HCT116 (cell line): ENCODE results near the gene SLC39A1. TPM values are rescaled to one million over a fixed set of nuclear protein-coding genes. Genes with fewer than 3 reads are reported as not detected.
A peak's percentile ranks its signal among the peaks of the same experiment; 100 is the strongest.

Source experiments
- ATAC-seq: fragments of 200-7000 bp; cut with Tn5 transposase; 2 replicates; pipeline ENCODE4 v1.9.1; 2020; ENCODE audit warnings: mild to moderate bottlenecking, moderate library complexity
- BruUV-seq: library from RNA; stranded (reverse); fragments of 400-500 nt; replicated peaks from 2 replicates; lab custom pipeline; 2021; lab: Mats Ljungman, UMichigan
- CTCF ChIA-PET: fragments of 300-600 bp; sonication (Branson Sonifier 250); formaldehyde crosslinking; loops from one replicate; lab custom pipeline; 2021; ENCODE audit warnings: antibody characterized with exemption; lab: Charles Lee
- POLR2A ChIA-PET: fragments of 300-600, 350-600 bp; sonication (Branson Sonifier 250); formaldehyde crosslinking; loops from one replicate; lab custom pipeline; 2021; ENCODE audit warnings: antibody characterized with exemption; lab: Charles Lee
- RAD21 ChIA-PET, 2 experiments: fragments of 300-600 bp; sonication (Branson Sonifier 250); formaldehyde crosslinking; loops; one replicate each; lab custom pipeline; 2023; ENCODE audit warnings: low total read pairs in 2 of 2; ENCODE audit not compliant: uncharacterized antibody in 2 of 2, unreplicated experiment in 2 of 2, low non-redundant PET in 1 of 2; lab: Charles Lee
- DNase-seq: peaks from one replicate; pipeline ENCODE4 v3.0.0-alpha.2; 2010; ENCODE audit warnings: low read depth, low spot score
- H2AFZ ChIP-seq: fragments of 200-600 bp; shearing (Covaris generic), sonication (generic); 2 replicates; pipeline ENCODE4 v1.6.1; 2017; ENCODE audit warnings: low read depth, mixed run types, mixed read lengths, antibody characterized with exemption, low read length; ENCODE audit not compliant: poor library complexity, severe bottlenecking
- H3K27ac ChIP-seq: 2 replicates; pipeline ENCODE4 v1.5.1; 2012; ENCODE audit warnings: low read depth, low read length
- H3K27me3 ChIP-seq: fragments of 200-600 bp; sonication (generic); 2 replicates; pipeline ENCODE4 v1.6.1; 2016; ENCODE audit warnings: mixed run types, low read length, mixed read lengths; ENCODE audit not compliant: insufficient read depth
- H3K36me3 ChIP-seq, 2 experiments: fragments of 200-500 bp in 1 of 2; fragments of 200-600 bp in 1 of 2; sonication (Bioruptor generic) in 1 of 2; sonication (generic) in 1 of 2; 2 replicates each; pipeline versions ENCODE4 v1.5.1 to v1.6.1; 2014 to 2016; ENCODE audit warnings: low read length in 2 of 2, inconsistent platforms in 1 of 2, mixed read lengths in 1 of 2, mixed run types in 1 of 2; ENCODE audit not compliant: insufficient read depth in 2 of 2, control insufficient read depth in 1 of 2
- H3K4me1 ChIP-seq, 2 experiments: fragments of 200-600 bp in 1 of 2; sonication (generic) in 1 of 2; 2 replicates each; pipeline versions ENCODE4 v1.5.1 to v1.6.1; 2012 to 2017; ENCODE audit warnings: low read length in 2 of 2, inconsistent platforms in 1 of 2, mild to moderate bottlenecking in 1 of 2, mixed read lengths in 1 of 2, mixed run types in 1 of 2, moderate library complexity in 1 of 2; ENCODE audit not compliant: insufficient read depth in 2 of 2, control insufficient read depth in 1 of 2
- H3K4me2 ChIP-seq: fragments of 200-600 bp; sonication (generic); 2 replicates; pipeline ENCODE4 v1.6.1; 2017; ENCODE audit warnings: mixed run types, low read length, mixed read lengths
- H3K4me3 ChIP-seq, 2 experiments: fragments of 200-600 bp in 1 of 2; sonication (generic) in 1 of 2; replicated peaks in 1 of 2; 2 replicates each; pipeline ENCODE4 v1.5.1; 2011 to 2016; ENCODE audit warnings: low read length in 2 of 2, control low read depth in 1 of 2, low read depth in 1 of 2, mild to moderate bottlenecking in 1 of 2, mixed read lengths in 1 of 2, mixed run types in 1 of 2
- H3K79me2 ChIP-seq: fragments of 200-600 bp; sonication (generic); 2 replicates; pipeline ENCODE4 v1.6.1; 2017; ENCODE audit warnings: mild to moderate bottlenecking, mixed run types, low read length, moderate library complexity, mixed read lengths; ENCODE audit not compliant: insufficient read depth
- H3K9ac ChIP-seq: fragments of 200-600 bp; sonication (generic); 2 replicates; pipeline ENCODE4 v1.6.1; 2016; ENCODE audit warnings: low read length, mixed read lengths
- H3K9me2 ChIP-seq: fragments of 200-600 bp; sonication (generic), shearing (Covaris generic); 2 replicates; pipeline ENCODE4 v1.6.1; 2017; ENCODE audit warnings: mixed run types, mild to moderate bottlenecking, moderate library complexity; ENCODE audit not compliant: insufficient read depth
- H3K9me3 ChIP-seq, 2 experiments: fragments of 200-500 bp in 1 of 2; fragments of 200-600 bp in 1 of 2; sonication (Bioruptor generic) in 1 of 2; sonication (generic) in 1 of 2; 2 replicates each; pipeline ENCODE4 v1.6.1; 2014 to 2017; ENCODE audit warnings: low read length in 2 of 2, mixed read lengths in 2 of 2, inconsistent platforms in 1 of 2, low read depth in 1 of 2, mild to moderate bottlenecking in 1 of 2, mixed run types in 1 of 2, moderate library complexity in 1 of 2; ENCODE audit not compliant: control insufficient read depth in 1 of 2, insufficient read depth in 1 of 2
- H4K20me1 ChIP-seq: fragments of 200-600 bp; sonication (generic), shearing (Covaris generic); 2 replicates; pipeline ENCODE4 v1.6.1; 2017; ENCODE audit warnings: mixed run types, mild to moderate bottlenecking, moderate library complexity; ENCODE audit not compliant: insufficient read depth
- ATF3 ChIP-seq: IDR thresholded peaks from 2 replicates; pipeline ENCODE4 v1.6.1; 2012
- CBX3 ChIP-seq: IDR thresholded peaks from 2 replicates; pipeline ENCODE4 v1.6.1; 2012; ENCODE audit warnings: low read depth
- CEBPB ChIP-seq: IDR thresholded peaks from 2 replicates; pipeline ENCODE4 v1.6.1; 2012; ENCODE audit warnings: low read depth
- EGR1 ChIP-seq: IDR thresholded peaks from 2 replicates; pipeline ENCODE4 v1.6.1; 2012; ENCODE audit warnings: low read depth
- ELF1 ChIP-seq: IDR thresholded peaks from 2 replicates; pipeline ENCODE4 v1.6.1; 2012; ENCODE audit warnings: low read depth, borderline replicate concordance
- EZH2 ChIP-seq: fragments of 200-600 bp; sonication (generic); IDR thresholded peaks from 2 replicates; pipeline ENCODE4 v1.6.1; 2017; ENCODE audit warnings: antibody characterized with exemption, mixed run types
- EZH2phosphoT487 ChIP-seq: fragments of 200-600 bp; IDR thresholded peaks from 2 replicates; pipeline ENCODE4 v1.6.1; 2018; ENCODE audit warnings: antibody characterized with exemption, borderline replicate concordance
- FOSL1 ChIP-seq: IDR thresholded peaks from 2 replicates; pipeline ENCODE4 v1.6.1; 2012; ENCODE audit warnings: low read depth
- JUND ChIP-seq: IDR thresholded peaks from 2 replicates; pipeline ENCODE4 v1.6.1; 2012
- POLR2A ChIP-seq: IDR thresholded peaks from 2 replicates; pipeline ENCODE4 v1.7.0; 2011; ENCODE audit warnings: borderline replicate concordance; ENCODE audit not compliant: insufficient read depth, insufficient read length; ENCODE audit errors: extremely low read depth
- POLR2AphosphoS5 ChIP-seq: IDR thresholded peaks from 2 replicates; pipeline ENCODE4 v1.6.1; 2011; ENCODE audit warnings: mild to moderate bottlenecking, low read depth, low read length, moderate library complexity
- RAD21 ChIP-seq: IDR thresholded peaks from 2 replicates; pipeline ENCODE4 v1.6.1; 2012; ENCODE audit warnings: low read depth, mild to moderate bottlenecking
- SIN3A ChIP-seq: IDR thresholded peaks from 2 replicates; pipeline ENCODE4 v1.6.1; 2012; ENCODE audit warnings: low read depth
- SP1 ChIP-seq: IDR thresholded peaks from 2 replicates; pipeline ENCODE4 v1.6.1; 2012; ENCODE audit warnings: low read depth
- TCF7L2 ChIP-seq: IDR thresholded peaks from 2 replicates; pipeline ENCODE4 v1.7.0; 2011; ENCODE audit warnings: borderline replicate concordance, inconsistent platforms; ENCODE audit not compliant: insufficient read depth, insufficient read length; ENCODE audit errors: extremely low read depth
- YY1 ChIP-seq: IDR thresholded peaks from 2 replicates; pipeline ENCODE4 v1.6.1; 2011; ENCODE audit warnings: low read length, low read depth, moderate library complexity, mild to moderate bottlenecking; ENCODE audit not compliant: insufficient replicate concordance; ENCODE audit errors: extremely low read depth
- ZBTB33 ChIP-seq: IDR thresholded peaks from 2 replicates; pipeline ENCODE4 v1.6.1; 2011; ENCODE audit warnings: mild to moderate bottlenecking, low read length, moderate library complexity; ENCODE audit not compliant: insufficient replicate concordance; ENCODE audit errors: extremely low read depth
- ZFX ChIP-seq: fragments of 450-650 bp; IDR thresholded peaks from 2 replicates; pipeline ENCODE4 v1.6.1; 2017
- ZNF274 ChIP-seq: fragments of 200-500 bp; sonication (Bioruptor generic); IDR thresholded peaks from 2 replicates; pipeline ENCODE4 v1.6.1; 2014; ENCODE audit warnings: mild to moderate bottlenecking, low read depth, low read length, inconsistent platforms
- intact Hi-C: fragments of 100-400 bp; cut with micrococcal nuclease; formaldehyde crosslinking; loops from 2 replicates; pipeline ENCODE4 v1.10.0; 2022
- total RNA-seq: library from RNA; stranded (reverse); gene quantifications from one replicate; pipeline ENCODE4 v1.2.1, GENCODE V29; 2021; ENCODE audit not compliant: unreplicated experiment
- TF ChIP-seq, protein P1 (sequence below): IDR thresholded peaks from 2 replicates; pipeline ENCODE4 v1.6.1; 2012

The SLC39A1 gene
- total RNA-seq, 1 experiment from 2014 or later, result 51.5 TPM

DNA sequence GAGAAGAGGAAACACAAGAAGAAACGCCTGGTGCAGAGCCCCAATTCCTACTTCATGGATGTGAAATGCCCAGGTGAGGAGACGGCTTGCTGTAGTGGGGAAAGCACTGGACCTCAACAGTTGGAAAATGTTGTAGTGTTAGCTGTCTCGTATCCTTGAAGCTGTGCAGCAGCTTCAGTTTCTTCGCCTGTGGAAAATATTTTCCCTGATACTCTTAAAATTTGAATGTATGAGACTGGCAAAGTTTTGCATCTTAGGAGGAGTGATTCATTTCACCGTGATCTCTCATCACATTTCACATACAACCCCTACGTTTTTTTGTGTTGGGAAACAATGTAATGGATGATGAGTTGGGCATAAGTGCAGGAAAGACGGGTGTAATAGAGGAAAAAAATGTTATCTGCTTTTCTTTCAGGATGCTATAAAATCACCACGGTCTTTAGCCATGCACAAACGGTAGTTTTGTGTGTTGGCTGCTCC, 27.9 kb upstream of the SLC39A1 start (continued):
- TF ChIP-seq TCF7L2, result no peak
- no peak for TF ChIP-seq SIN3A
- no peak for TF ChIP-seq FOSL1
- TF ChIP-seq EZH2phosphoT487, result no peak
- TF ChIP-seq, protein P1, sequence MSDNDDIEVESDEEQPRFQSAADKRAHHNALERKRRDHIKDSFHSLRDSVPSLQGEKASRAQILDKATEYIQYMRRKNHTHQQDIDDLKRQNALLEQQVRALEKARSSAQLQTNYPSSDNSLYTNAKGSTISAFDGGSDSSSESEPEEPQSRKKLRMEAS, result no peak
- TF ChIP-seq ZBTB33, result no peak
- no peak for TF ChIP-seq ZFX
- TF ChIP-seq ELF1, result no peak
- TF ChIP-seq ATF3, result no peak
- TF ChIP-seq POLR2A, result no peak
- no peak for TF ChIP-seq ZNF274

GRCh38 chr1:153990468-153991150, 27.3 kb upstream of the SLC39A1 start, which contains the start of gene RPS27:
TSS of gene RPS27 (plus strand) at chr1:153990762. CDS start at chr1:153990797, 35 bp downstream.
- Histone ChIP-seq H3K9me2 (no peaks in the 10 kb centered on the region), H2AFZ (no peak within 1 kb of the TSS), H3K27me3 (no peaks in the 10 kb centered on the region), H3K36me3 (peaks cover 15 to 31% of the 10 kb centered on the region in 2 experiments), H4K20me1 (peaks cover 11% of the 10 kb centered on the region; the same call in 1 of the 2 replicates), H3K4me3 (peak within 1 kb of the TSS; percentile 89 to 96), H3K9ac (peak within 1 kb of the TSS; percentile 99), H3K4me1 (peaks cover 7 to 37% of the 10 kb centered on the region in 2 experiments), H3K4me2 (peak within 1 kb of the TSS; percentile 75), H3K79me2 (peaks cover 26% of the 10 kb centered on the region), H3K9me3 (no peaks in the 10 kb centered on the region), H3K27ac (peak within 1 kb of the TSS; percentile 80)
- ATAC-seq (peak; percentile 51), DNase-seq (peak; percentile 98)
- ChIA-PET POLR2A (interaction anchor here (0.5 to 3.2 kb wide), 32 partner anchors 9 to 458 kb away, joined by 3 to 24 read pairs (median 5); partner anchors contain the start of genes CREB3L4, CRTC2, GATAD2B and ILF2), CTCF (interaction anchor here (1.3 kb wide), 1 partner anchor 13 kb away, joined by 3 read pairs; the partner anchor contains the start of gene JTB), RAD21 (no interaction called here)
- intact Hi-C loops, result no loop called here
- BruUV-seq, result no TSS peak
- TF ChIP-seq ELF1 (peak; percentile 95; the same call in 1 of the 2 replicates), POLR2AphosphoS5 (peak; percentile 99), CBX3 (peak; percentile 84; the same call in 1 of the 2 replicates), RAD21 (no peak), ZFX (no peak; the same call in 1 of the 2 replicates), EZH2 (no peak), YY1 (peak; percentile 100), SIN3A (peak; percentile 96), ZBTB33 (peak; percentile 78), ATF3 (no peak), POLR2A (peak; percentile 99), CEBPB (no peak), ZNF274 (no peak), EGR1 (peak; percentile 94), JUND (0 out of 2 replicates have a peak, but pooled peaks have one; percentile 8), SP1 (peak; percentile 89)
